ENCODE results near the gene MAN1A2. TPM values are rescaled to one million over a fixed set of nuclear protein-coding genes. Genes with fewer than 3 reads are reported as not detected.
"Not testable (repeated sequence)": the region's sequence is repeated elsewhere in the genome, so short reads cannot be mapped to it uniquely, and the experiment has no call there.

MAN1A2 gene
- total RNA-seq, 1 donor from 2014 or later = 43.5 TPM

DNA sequence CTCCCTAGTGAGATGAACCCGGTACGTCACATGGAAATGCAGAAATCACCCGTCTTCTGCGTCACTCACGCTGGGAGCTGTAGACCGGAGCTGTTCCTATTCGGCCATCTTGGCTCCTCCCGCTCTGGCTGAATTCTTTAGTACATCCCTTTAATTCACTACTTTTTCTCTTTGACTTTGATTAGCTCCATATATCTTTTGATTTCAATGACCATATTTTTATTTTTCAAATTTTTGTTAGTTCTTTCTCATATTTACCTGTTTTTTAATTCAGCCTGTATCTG, 8.7 kb upstream of the MAN1A2 start:
- not testable (repeated sequence) for H3K9me3 Mint-ChIP-seq (ENCODE audit: unreplicated experiment); H3K27ac ChIP-seq (ENCODE audit: low read depth, low read length); H3K27ac Mint-ChIP-seq (ENCODE audit: unreplicated experiment); H3K9me3 ChIP-seq (ENCODE audit: insufficient read depth, low read depth, low read length); H3K4me1 ChIP-seq (ENCODE audit: insufficient read depth, low read length); H4K20me1 ChIP-seq (ENCODE audit: insufficient read depth, low read length); FAIRE-seq; H3K79me2 ChIP-seq (ENCODE audit: insufficient read depth, low read length); H3K27me3 ChIP-seq (ENCODE audit: insufficient read depth, low read length); H3K4me2 ChIP-seq (ENCODE audit: low read length); H2AFZ ChIP-seq (ENCODE audit: low read depth, low read length); H3K27me3 Mint-ChIP-seq (ENCODE audit: low read depth, unreplicated experiment); H3K36me3 ChIP-seq (ENCODE audit: insufficient read depth, low read length); H3K36me3 Mint-ChIP-seq (ENCODE audit: low read depth, unreplicated experiment); DNase-seq (ENCODE audit: low read depth); H3K4me3 Mint-ChIP-seq (ENCODE audit: unreplicated experiment); H3K4me3 ChIP-seq (ENCODE audit: insufficient read depth, low read depth, low read length); H3K9ac ChIP-seq (ENCODE audit: low read length); H3K4me1 Mint-ChIP-seq (ENCODE audit: low read depth, unreplicated experiment)

- Mint-ChIP-seq H3K27me3 (ENCODE audit: low read depth, unreplicated experiment) (no peaks in the 10 kb centered on the region), H3K9me3 (ENCODE audit: unreplicated experiment) (peaks cover 4% of the 10 kb centered on the region), H3K4me1 (ENCODE audit: low read depth, unreplicated experiment) (no peaks in the 10 kb centered on the region), H3K4me3 (ENCODE audit: unreplicated experiment) (no peak overlapping the region), H3K27ac (ENCODE audit: unreplicated experiment) (no peak overlapping the region), H3K36me3 (ENCODE audit: low read depth, unreplicated experiment) (no peaks in the 10 kb centered on the region)
- no peak overlapping the region for H3K4me3 ChIP-seq (ENCODE audit: insufficient read depth, low read depth, low read length)
- peaks cover 2% of the 10 kb centered on the region for H3K27me3 ChIP-seq (ENCODE audit: insufficient read depth, low read length)
- H3K79me2 ChIP-seq (ENCODE audit: insufficient read depth, low read length) = no peaks in the 10 kb centered on the region
- no peak overlapping the region for H3K4me2 ChIP-seq (ENCODE audit: low read length)
- DNase-seq (ENCODE audit: low read depth) (no peak), FAIRE-seq (no peak)
- no peaks in the 10 kb centered on the region for H4K20me1 ChIP-seq (ENCODE audit: insufficient read depth, low read length)
- TF ChIP-seq EZH2 (IDR thresholded peaks at IDR 0.05; ENCODE audit: insufficient read depth, low read length) = no peak
- TF ChIP-seq, protein P1, sequence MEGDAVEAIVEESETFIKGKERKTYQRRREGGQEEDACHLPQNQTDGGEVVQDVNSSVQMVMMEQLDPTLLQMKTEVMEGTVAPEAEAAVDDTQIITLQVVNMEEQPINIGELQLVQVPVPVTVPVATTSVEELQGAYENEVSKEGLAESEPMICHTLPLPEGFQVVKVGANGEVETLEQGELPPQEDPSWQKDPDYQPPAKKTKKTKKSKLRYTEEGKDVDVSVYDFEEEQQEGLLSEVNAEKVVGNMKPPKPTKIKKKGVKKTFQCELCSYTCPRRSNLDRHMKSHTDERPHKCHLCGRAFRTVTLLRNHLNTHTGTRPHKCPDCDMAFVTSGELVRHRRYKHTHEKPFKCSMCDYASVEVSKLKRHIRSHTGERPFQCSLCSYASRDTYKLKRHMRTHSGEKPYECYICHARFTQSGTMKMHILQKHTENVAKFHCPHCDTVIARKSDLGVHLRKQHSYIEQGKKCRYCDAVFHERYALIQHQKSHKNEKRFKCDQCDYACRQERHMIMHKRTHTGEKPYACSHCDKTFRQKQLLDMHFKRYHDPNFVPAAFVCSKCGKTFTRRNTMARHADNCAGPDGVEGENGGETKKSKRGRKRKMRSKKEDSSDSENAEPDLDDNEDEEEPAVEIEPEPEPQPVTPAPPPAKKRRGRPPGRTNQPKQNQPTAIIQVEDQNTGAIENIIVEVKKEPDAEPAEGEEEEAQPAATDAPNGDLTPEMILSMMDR (IDR thresholded peaks at IDR 0.05; ENCODE audit: insufficient read depth, low read depth, low read length) = no peak
- no peaks in the 10 kb centered on the region for H3K36me3 ChIP-seq (ENCODE audit: insufficient read depth, low read length)
- H3K4me1 ChIP-seq (ENCODE audit: insufficient read depth, low read length) = no peaks in the 10 kb centered on the region
- H3K27ac ChIP-seq (ENCODE audit: low read depth, low read length) = no peak overlapping the region
- H3K9ac ChIP-seq (ENCODE audit: low read length) = no peak overlapping the region
- no peak overlapping the region for H2AFZ ChIP-seq (ENCODE audit: low read depth, low read length)
- H3K9me3 ChIP-seq (ENCODE audit: insufficient read depth, low read depth, low read length) = no peaks in the 10 kb centered on the region
Measured at GRCh38 chr1:117359561-117360289, 7.5 kb upstream of the MAN1A2 start.

DNA sequence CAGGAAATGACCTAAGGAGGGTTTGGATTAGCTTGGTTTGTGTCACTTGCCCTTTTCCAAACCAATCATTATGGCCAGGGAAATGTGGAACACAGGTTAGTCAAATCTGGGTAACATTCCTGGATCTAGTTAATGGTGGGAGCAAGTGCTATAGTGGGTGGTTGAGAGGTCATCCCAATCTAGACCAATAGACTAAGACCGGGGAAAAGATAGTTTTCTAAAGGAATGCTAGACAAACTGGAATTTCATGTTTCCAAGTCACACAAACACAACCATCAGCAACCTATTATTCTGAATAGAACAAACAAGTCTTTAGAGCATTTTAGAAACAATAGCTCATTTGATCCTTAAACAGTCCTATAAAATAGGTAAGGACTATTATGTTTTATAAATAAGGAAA, 4.3 kb upstream of the MAN1A2 start:
- no peak overlapping the region for H3K9ac ChIP-seq (ENCODE audit: low read length)
- H3K4me1 ChIP-seq (ENCODE audit: insufficient read depth, low read length) = peaks cover 8% of the 10 kb centered on the region
- no peak for TF ChIP-seq EZH2 (IDR thresholded peaks at IDR 0.05; ENCODE audit: insufficient read depth, low read length)
- TF ChIP-seq, protein P1 (IDR thresholded peaks at IDR 0.05; ENCODE audit: insufficient read depth, low read depth, low read length) = no peak
- no peak overlapping the region for H3K27ac Mint-ChIP-seq (ENCODE audit: unreplicated experiment)
- peaks cover 6% of the 10 kb centered on the region for H4K20me1 ChIP-seq (ENCODE audit: insufficient read depth, low read length)
- no peak overlapping the region for H3K4me2 ChIP-seq (ENCODE audit: low read length)
- no peak overlapping the region for H3K27ac ChIP-seq (ENCODE audit: low read depth, low read length)
- no peaks in the 10 kb centered on the region for H3K9me3 Mint-ChIP-seq (ENCODE audit: unreplicated experiment)
- peaks cover 6% of the 10 kb centered on the region for H3K4me1 Mint-ChIP-seq (ENCODE audit: low read depth, unreplicated experiment)
- no peaks in the 10 kb centered on the region for H3K36me3 Mint-ChIP-seq (ENCODE audit: low read depth, unreplicated experiment)
- FAIRE-seq = no peak
- H3K4me3 ChIP-seq (ENCODE audit: insufficient read depth, low read depth, low read length) = no peak overlapping the region
- peaks cover 10% of the 10 kb centered on the region for H3K79me2 ChIP-seq (ENCODE audit: insufficient read depth, low read length)
- no peak for DNase-seq (ENCODE audit: low read depth)
- H3K36me3 ChIP-seq (ENCODE audit: insufficient read depth, low read length) = no peaks in the 10 kb centered on the region
- peaks cover 2% of the 10 kb centered on the region for H3K27me3 ChIP-seq (ENCODE audit: insufficient read depth, low read length)
- no peak overlapping the region for H3K4me3 Mint-ChIP-seq (ENCODE audit: unreplicated experiment)
- no peak overlapping the region for H2AFZ ChIP-seq (ENCODE audit: low read depth, low read length)
- no peaks in the 10 kb centered on the region for H3K27me3 Mint-ChIP-seq (ENCODE audit: low read depth, unreplicated experiment)
- H3K9me3 ChIP-seq (ENCODE audit: insufficient read depth, low read depth, low read length) = no peaks in the 10 kb centered on the region
